ENCODE data around the gene PLCD1. TPM values are rescaled to one million over a fixed set of nuclear protein-coding genes. Genes with fewer than 3 reads are reported as not detected.

Gene PLCD1
- total RNA-seq, 1 experiment from 2014 or later: 22.2 TPM

DNA sequence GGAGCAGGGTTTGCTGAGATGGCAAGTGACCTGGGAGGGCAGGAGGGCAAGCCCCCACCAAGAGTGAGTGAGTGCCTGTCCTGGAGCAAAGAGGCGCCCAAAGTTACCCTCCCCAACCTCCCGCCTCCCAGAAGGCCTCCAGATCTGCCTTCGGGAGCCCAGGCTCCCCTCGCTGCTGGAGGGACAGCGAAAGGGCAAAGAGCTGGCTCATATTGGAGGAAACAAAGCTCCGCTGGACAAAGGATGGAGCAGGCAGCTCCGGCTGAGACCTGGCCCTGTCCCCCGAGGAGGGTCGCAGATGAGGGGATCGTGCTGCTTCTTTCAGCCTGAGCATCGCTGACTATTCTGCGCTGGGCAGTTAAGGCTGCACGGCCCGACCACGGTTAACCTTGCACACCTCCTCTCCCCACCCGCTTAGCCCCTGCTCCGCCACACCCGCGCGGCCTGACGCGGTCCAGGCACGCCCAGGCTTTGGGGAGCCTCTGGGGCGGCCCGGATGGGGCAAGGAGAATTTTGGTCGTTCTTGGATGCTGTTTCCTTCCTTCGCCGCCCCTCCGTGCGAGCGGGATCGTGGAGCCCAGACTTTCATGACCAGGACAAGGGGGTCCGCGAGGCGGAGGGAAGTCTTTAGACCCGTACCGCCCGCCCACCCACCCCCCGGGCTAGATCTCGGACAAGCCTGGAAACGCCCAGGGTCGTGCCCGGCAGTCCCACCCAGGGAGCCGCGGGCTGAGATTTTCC lies 651 bp downstream of the PLCD1 start:
- H3K27me3 ChIP-seq (ENCODE audit: control insufficient read depth, insufficient read depth, low read length): peaks cover 70% of the 10 kb centered on the region
- peak overlapping the region; percentile 69 for H3K4me3 ChIP-seq (ENCODE audit: insufficient read depth, low read depth, low read length)
- no peaks in the 10 kb centered on the region for H3K36me3 ChIP-seq (replicated peaks; ENCODE audit: control insufficient read depth, insufficient read depth, low read length)
- DNase-seq: peak; percentile 83

DNA sequence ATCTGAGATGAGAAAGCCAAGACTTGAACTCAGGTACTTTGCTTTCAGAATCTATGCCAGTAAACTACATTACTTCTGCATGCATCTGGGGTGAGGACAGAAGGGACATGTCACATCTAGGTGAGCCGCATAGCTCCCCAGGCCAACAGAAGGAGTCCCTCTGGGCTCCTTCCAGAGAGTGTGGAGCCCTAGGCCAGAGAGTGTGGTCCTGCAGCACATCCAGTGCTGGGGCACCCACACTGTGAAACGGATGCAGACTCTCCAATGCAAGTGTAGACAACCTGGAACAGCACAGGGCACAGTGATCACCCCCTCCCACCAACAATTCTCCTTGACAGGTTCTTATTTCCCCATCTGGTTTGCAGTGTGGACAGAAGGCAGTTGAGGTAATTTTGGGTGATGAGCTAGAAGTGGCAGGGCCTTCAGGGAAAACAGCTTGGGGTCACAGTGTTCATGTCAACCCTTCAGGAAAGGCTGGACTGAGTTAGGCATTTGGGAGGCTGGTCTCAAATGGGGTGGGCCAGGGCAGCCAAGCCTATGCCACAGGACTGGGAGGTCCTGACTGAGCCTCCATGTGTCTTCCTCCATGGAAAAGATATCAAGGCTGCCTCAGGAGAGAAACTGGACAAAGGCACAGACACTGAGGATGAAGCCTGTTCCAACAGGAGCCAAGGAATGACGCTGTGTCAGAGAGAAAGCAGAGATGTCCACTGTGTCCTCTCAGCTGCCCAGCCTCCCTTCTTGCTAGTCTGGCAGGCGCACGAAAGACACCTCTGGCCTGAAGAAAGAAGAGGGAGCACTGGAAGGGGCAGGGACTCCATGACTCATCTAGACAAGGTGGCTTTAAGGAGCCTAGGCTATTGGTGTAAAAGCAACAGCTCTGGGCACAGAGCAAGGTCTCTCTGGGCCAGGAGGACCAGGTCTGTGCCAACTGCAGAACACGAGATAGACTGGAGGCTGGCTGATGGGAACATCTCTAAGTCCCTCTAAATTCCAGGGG lies 1.7 kb downstream of the PLCD1 start:
- peak; percentile 24 for DNase-seq
- peaks cover 73% of the 10 kb centered on the region for H3K27me3 ChIP-seq (ENCODE audit: control insufficient read depth, insufficient read depth, low read length)
- no peak overlapping the region for H3K4me3 ChIP-seq (ENCODE audit: insufficient read depth, low read depth, low read length)
- no peaks in the 10 kb centered on the region for H3K36me3 ChIP-seq (replicated peaks; ENCODE audit: control insufficient read depth, insufficient read depth, low read length)

DNA sequence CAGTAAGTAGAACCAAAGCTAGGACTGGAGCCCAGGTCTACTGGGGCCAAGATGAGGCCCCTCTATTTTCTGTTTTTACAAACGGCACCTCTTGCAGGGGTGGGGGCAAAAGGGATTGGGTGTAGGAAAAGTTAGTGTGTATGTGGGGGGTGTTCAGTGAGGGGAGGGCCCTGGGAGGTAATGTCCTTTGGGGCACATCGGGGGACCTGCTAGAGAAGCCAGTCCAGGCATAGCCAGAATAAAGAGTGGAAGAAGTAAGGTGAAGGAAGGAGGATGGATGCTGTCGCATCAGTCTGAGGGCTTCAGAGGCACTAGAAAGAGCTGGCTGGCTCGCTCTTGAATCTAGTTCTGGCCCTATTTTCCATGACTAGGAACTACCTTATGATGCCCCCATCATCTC lies 2.6 kb downstream of the PLCD1 start:
- peaks cover 66% of the 10 kb centered on the region for H3K27me3 ChIP-seq (ENCODE audit: control insufficient read depth, insufficient read depth, low read length)

DNA sequence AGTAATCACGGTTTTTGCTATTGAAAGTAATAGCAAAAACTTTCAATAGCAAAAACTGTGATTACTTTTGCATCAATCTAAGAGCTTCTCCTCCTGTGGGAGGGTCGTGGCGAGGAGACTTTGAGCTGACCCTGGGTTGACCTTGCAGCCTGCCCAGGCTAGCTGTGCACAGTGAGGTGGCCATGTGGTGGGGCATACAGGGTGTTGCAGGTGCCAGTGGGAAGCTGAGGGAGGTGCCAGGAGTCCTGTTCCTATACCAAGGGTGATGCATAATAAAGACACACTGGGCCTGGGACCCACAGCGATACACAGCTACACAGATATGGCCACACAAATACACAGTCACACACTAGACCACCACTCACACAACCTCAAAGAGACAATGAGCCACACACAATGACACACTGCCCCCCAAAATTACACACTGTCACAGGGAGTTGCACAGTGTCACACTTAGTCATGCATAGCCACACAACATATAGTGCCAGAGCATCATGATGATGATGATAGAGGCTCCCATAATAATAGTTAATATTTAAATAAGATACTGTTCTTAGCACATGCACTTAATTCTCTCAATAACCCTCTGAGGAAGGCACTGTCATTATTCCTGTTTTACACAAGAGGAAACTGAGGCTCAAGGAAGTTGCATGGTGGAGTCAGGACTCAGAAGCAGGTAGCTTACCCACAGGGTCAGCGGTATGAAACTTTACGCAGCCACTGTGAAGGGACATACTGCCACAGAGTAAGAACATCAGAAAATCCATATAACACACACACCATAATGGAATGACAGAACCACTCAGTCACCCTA lies 6.3 kb downstream of the PLCD1 start:
- H3K4me3 ChIP-seq (ENCODE audit: insufficient read depth, low read depth, low read length): no peak overlapping the region
- peaks cover 29% of the 10 kb centered on the region for H3K27me3 ChIP-seq (ENCODE audit: control insufficient read depth, insufficient read depth, low read length)
- no peak for DNase-seq
- no peaks in the 10 kb centered on the region; the same call in 1 of the 2 replicates for H3K36me3 ChIP-seq (replicated peaks; ENCODE audit: control insufficient read depth, insufficient read depth, low read length)

More for the DNA sequence above, 2.6 kb downstream of the PLCD1 start:
- no peak overlapping the region for H3K4me3 ChIP-seq (ENCODE audit: insufficient read depth, low read depth, low read length)
- no peaks in the 10 kb centered on the region for H3K36me3 ChIP-seq (replicated peaks; ENCODE audit: control insufficient read depth, insufficient read depth, low read length)
- DNase-seq: no peak

DNA sequence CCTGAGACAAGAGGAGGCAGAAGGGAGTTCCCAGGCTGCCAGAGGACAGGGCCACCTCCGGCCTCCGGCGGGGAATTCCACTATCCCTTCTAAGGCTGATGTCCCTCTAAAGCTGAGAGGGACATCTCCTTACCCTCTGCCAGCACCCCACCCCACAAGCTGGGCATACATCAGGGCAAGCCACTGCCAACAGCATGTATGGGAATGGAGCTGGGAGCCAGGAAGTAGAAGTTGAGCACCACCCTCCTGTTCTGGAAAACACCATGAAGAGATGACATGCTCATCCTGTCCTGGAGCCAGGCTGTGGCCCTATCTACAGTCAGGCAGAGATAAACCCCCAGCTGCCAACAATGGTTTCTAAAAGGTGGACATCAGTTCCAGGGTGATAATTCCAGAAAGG lies 7.1 kb downstream of the PLCD1 start:
- Histone ChIP-seq H3K36me3 (replicated peaks; ENCODE audit: control insufficient read depth, insufficient read depth, low read length) (no peaks in the 10 kb centered on the region; the same call in 1 of the 2 replicates), H3K4me3 (ENCODE audit: insufficient read depth, low read depth, low read length) (no peak overlapping the region), H3K27me3 (ENCODE audit: control insufficient read depth, insufficient read depth, low read length) (peaks cover 21% of the 10 kb centered on the region)
- DNase-seq: no peak

DNA sequence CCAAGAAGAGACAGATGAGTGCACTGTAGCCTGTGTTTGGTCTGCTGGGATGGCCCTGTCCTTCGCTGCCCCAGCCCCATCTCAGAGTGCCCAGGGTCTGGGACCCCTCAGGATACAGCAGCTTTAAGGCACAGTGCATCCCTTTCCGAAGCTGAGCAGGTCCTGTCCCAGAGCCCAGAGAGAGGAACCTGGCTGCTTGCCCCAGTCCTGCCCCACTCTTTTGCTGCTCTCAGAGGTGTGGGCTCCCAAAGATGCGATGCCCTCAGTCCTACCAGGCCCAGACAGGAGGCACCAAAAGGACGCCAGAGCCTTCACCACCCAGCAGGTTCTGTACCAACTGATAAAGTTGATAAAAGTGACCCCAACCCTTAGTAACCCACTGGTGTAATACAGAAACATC lies 8.2 kb downstream of the PLCD1 start:
- DNase-seq: no peak
- H3K27me3 ChIP-seq (ENCODE audit: control insufficient read depth, insufficient read depth, low read length): peaks cover 11% of the 10 kb centered on the region
- H3K4me3 ChIP-seq (ENCODE audit: insufficient read depth, low read depth, low read length): no peak overlapping the region
- H3K36me3 ChIP-seq (replicated peaks; ENCODE audit: control insufficient read depth, insufficient read depth, low read length): no peaks in the 10 kb centered on the region; the same call in none of the 2 replicates

DNA sequence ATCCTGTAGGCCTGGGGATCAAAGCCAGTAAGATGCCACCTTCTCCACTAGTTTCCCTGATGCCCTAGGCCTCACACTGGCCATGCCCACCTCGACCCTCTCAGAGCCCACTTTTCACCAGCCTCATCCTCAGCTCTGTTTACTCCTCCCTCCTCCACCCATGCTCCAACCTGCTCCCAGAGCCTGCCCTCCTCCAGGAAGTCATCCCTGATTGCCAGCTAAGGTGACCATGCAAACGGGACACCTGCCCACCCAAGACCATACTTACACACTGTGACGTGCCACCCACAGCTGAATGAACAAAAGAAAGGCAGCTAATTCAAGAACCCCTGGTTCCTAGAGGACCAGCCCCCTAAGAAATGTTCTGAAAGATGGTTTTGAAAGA lies 9.1 kb downstream of the PLCD1 start:
- peaks cover 2% of the 10 kb centered on the region for H3K36me3 ChIP-seq (replicated peaks; ENCODE audit: control insufficient read depth, insufficient read depth, low read length)
- H3K4me3 ChIP-seq (ENCODE audit: insufficient read depth, low read depth, low read length): no peak overlapping the region
- H3K27me3 ChIP-seq (ENCODE audit: control insufficient read depth, insufficient read depth, low read length): peaks cover 4% of the 10 kb centered on the region; the same call in 1 of the 2 replicates
- no peak for DNase-seq

DNA sequence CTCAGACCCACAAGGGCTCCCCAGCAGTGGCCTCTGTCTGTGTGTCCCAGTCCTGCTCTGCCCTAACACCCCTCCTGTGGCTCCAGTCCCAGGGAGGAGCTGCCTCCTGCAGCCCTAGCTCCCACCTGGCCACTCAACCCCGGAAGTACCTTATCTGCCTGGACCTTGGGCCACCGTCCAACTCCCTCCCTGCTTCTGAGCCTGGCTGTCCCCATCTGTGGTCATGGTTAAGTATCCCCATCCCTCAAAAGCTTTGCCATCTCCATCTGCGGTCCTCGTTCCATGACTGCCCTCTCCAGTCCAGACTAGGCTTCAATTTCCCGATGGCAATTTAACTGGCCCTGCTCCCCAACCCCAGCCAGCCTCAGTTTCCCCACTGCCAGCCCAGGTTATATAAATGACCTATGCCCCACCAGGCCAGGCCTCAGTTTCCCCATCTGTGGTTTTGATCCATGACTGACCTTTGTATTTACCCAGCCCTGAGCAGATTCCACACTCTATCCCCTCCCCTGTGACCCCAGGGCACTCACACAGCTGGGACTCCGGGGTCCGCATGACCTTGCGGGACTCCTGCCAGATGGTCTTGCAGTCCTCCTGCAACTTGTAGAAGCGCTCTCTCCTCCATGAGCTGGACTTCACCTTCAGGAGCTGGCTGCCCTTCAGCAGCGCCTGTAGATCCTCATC lies 9.6 kb downstream of the PLCD1 start:
- Histone ChIP-seq H3K27me3 (ENCODE audit: control insufficient read depth, insufficient read depth, low read length) (peaks cover 3% of the 10 kb centered on the region; the same call in 1 of the 2 replicates), H3K4me3 (ENCODE audit: insufficient read depth, low read depth, low read length) (no peak overlapping the region), H3K36me3 (replicated peaks; ENCODE audit: control insufficient read depth, insufficient read depth, low read length) (peaks cover 2% of the 10 kb centered on the region)
- DNase-seq: no peak

DNA sequence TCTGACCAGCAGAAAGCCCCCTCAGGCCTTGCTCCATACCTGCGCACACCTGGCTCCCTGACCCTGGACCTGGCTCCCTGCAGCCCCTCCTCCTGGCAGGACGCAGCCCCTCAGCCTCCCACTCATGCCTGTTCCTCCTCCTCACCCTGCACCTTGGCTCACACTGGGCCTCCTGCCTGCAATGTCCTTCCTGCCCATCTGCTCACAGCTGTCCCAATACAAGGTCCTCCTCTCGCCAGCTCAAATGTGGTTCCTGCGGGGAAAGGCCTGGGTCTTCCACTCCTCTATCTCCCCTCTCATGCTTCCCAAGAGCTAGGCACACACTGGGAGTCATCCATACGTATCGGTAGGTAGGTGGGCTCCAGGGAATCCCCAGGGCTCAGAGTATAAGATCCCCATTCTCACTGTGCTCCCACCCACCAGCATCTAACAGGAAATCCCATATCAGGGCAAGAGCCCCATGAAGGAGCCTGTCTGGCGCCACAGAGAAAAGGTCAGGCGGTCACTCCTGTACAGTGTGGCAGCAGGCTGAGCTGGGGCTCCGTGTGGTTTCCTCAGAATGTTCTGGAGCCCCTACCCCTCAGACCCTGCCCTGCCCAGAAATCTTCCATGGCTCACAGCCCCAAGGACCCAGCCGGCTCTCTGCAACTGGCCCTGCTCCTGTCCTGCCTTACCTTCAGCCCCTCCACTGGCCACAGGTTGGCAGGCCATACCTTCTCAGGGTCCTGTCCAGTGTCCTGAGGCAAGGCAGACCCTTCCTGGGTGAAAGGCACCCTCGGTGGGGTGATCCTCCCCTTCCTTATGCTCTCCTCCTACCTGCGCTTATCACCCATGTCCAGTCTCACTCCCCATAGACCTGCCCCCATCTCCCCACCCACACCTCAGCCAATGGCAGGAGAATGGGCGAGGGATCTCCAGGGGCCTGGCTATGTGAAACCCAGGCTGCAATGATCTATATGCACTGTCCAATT lies 10.9 kb downstream of the PLCD1 start:
- DNase-seq: no peak
- H3K27me3 ChIP-seq (ENCODE audit: control insufficient read depth, insufficient read depth, low read length): peaks cover 2% of the 10 kb centered on the region; the same call in 1 of the 2 replicates
- peaks cover 2% of the 10 kb centered on the region for H3K36me3 ChIP-seq (replicated peaks; ENCODE audit: control insufficient read depth, insufficient read depth, low read length)
- H3K4me3 ChIP-seq (ENCODE audit: insufficient read depth, low read depth, low read length): no peak overlapping the region

DNA sequence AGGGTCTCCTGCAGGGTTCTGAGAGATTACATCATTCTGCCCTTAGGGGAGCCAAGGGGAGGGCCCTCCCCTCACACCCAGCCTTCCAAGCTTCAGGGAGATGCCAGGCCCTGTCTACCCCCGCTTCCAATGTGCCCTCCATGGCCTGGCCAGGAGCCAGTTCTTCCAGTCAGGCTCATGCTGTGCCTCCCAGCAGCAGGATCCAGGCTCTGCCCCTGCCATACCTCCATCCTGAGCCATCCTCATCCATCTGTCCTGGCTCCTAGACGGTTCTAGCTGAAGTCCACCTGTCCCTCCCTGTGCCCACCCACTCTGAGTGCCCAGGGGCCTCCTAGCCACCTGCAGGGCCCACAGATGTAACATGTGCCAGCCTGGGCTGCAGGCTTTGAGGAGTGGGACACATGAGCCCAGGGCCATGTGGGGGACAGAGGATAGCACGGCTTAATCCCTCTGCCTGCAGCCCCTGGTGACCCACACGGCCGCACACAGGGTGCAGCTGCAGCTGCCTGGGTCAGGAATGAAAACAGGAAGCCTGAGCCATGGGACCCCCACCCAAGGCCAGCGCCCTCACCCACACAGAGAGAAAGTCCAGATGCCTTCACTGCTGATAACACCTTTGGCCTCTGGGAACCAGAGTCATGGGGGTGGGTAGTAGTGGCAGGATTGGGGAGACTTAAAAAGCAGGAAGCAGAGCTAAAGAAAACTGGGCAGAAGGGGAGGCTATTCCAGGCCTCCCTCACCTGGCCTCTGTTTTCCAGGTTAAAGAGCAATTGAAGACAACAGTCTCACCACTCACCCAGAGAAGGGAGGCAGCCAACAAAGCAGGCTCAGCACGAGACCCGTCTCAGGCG lies 11.8 kb downstream of the PLCD1 start:
- DNase-seq: no peak
- Histone ChIP-seq H3K27me3 (ENCODE audit: control insufficient read depth, insufficient read depth, low read length) (no peaks in the 10 kb centered on the region; the same call in 1 of the 2 replicates), H3K4me3 (ENCODE audit: insufficient read depth, low read depth, low read length) (no peak overlapping the region), H3K36me3 (replicated peaks; ENCODE audit: control insufficient read depth, insufficient read depth, low read length) (peaks cover 2% of the 10 kb centered on the region)

DNA sequence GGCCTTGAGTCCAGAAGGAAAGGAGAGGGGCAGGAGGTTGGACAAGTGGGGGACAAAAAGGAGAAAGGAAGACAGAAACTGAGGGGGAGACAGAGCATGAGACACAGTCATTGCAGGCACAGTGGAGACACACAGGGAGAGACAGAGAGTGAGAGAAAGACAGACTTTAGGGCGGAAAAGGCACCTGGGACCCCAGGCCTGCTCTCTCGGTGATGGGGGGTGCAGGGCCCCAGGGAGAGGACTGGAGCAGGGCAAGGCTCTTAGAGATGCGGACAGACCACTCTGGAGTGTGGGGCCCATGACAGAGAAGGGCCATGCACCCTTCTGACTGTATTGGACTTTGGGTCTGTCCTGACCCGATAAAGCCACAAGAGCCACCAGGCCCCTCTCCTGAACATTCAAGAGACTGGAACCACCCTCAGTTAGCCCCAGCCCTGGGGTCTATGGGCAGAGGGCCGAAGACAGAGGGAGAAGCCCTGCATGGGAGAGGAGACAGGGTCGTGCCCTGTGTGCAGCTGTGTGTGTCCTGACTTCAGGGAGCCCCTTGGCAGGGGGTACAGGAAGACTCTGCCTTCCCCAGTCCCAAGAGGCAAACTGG lies 12.5 kb downstream of the PLCD1 start:
- H3K4me3 ChIP-seq (ENCODE audit: insufficient read depth, low read depth, low read length): no peak overlapping the region
- no peaks in the 10 kb centered on the region for H3K27me3 ChIP-seq (ENCODE audit: control insufficient read depth, insufficient read depth, low read length)

DNA sequence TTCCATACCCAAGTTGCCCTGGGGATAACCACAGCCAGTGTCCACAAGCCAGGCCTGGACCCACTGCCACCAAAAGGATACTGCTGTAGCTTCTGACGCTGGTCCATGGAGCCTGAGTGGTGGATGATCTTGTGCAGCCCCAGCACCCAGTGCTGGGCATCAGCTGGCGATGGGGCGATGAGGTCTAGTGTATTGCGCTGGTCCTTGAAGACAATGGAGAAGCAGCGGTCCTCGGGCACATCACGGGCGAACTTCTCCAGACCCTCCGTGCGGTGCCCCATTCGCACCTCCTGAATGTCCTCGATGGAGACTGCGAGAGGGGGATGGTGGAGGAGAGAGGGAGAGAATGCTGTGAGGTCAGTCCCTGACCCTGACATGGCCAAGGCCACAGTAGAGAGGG lies 13.0 kb downstream of the PLCD1 start:
- Histone ChIP-seq H3K27me3 (ENCODE audit: control insufficient read depth, insufficient read depth, low read length) (no peaks in the 10 kb centered on the region), H3K36me3 (replicated peaks; ENCODE audit: control insufficient read depth, insufficient read depth, low read length) (peaks cover 2% of the 10 kb centered on the region), H3K4me3 (ENCODE audit: insufficient read depth, low read depth, low read length) (no peak overlapping the region)
- DNase-seq: no peak

More for the DNA sequence above, 12.5 kb downstream of the PLCD1 start:
- peaks cover 2% of the 10 kb centered on the region for H3K36me3 ChIP-seq (replicated peaks; ENCODE audit: control insufficient read depth, insufficient read depth, low read length)
- no peak for DNase-seq

Data from H7 (cell line).